Measurements from ENCODE around the gene EXOC3L4.

EXOC3L4 gene

DNA sequence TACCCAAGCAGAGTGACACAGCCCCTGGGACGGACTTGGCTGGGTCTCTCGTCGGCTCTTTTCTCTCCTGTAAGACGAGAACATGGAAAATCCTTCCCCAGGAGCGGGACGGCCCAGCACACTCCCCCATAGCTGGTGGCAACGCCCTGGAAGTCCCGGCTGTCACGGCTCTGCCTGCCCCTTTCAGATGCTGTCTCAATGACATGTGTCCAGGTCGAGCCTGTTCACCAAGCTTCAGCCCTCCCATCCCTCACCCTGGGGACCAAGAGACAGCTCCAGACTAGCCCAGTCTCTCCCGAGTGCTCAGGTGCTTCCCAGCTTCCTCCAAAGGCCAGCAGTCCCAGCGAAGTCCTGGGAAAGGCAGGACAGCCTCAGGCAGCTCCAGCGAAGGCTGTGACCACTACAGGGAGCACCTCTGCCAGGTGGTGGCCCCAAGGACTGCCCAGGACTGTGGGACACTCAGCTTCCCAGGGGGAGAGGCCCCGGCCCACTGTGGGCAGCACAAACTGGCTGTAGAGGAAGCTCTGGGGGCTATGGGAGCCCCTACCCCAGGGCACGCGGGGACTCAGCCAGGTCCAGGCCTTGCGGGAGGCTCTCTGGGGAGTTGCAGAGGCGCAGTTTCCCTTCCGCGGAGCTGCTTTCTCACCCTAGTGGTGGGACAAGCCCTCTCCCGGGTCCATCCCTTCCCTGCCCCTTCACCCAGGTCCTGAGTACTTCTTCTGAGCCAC lies 62.3 kb downstream of the EXOC3L4 start:
- DNase-seq: no peak

DNA sequence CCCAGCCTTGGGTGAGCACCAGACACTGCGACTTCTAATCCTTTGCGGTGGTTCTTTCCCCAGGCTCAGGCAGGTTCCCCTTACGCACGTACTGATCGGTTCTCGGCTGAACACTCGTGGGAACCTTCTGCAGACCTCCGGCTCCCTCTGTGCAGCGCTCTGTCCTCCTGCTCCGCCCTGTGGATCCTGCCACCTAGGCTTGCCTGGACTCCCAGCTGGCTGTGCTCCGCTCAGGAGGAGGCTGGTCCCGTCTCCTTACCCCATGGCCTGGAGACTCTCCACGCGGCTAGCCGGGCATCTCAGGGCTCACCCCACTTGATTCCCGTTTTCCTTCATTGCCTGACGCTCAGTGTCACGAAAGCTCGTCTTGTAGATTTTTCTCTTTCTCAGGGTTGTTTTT lies 63.4 kb downstream of the EXOC3L4 start:
- DNase-seq: no peak

DNA sequence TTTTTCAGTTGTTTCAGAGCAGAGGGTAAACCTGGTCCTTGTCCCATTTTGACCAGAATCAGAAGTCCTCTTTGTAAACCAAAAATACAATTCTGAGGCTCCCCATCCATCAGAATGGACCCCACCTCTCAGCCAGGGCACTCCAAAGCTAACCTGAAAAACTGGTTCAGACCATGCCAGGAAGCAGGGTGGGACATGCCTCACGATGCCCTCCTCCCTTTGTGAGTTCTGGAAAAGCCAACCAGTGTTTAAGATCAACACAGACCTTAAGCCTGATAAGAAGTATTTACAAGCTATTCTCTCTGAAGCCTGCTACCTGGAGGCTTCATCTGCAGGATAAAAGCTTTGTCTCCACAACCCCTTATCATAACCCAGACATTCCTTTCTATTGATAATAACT lies 64.2 kb downstream of the EXOC3L4 start:
- DNase-seq: no peak
